ENCODE measurements around the gene ZDHHC5. TPM values are rescaled to one million over a fixed set of nuclear protein-coding genes. Genes with fewer than 3 reads are reported as not detected.

The ZDHHC5 gene
- total RNA-seq, 1 donor from 2014 or later, result 89.8 TPM

GRCh38 chr11:57624864-57625263, 43.0 kb upstream of the ZDHHC5 start:
- H3K36me3 ChIP-seq (ENCODE audit: insufficient read depth, low read length), result no peaks in the 10 kb centered on the region
- no peaks in the 10 kb centered on the region for H3K79me2 ChIP-seq (ENCODE audit: insufficient read depth, low read length)
- peaks cover 3% of the 10 kb centered on the region for H3K9me3 Mint-ChIP-seq (ENCODE audit: unreplicated experiment)

GRCh38 chr11:57626895-57627294, 41.0 kb upstream of the ZDHHC5 start:
- Histone ChIP-seq H3K4me2 (ENCODE audit: low read length) (no peak overlapping the region), H3K4me3 (ENCODE audit: insufficient read depth, low read depth, low read length) (no peak overlapping the region), H4K20me1 (ENCODE audit: insufficient read depth, low read length) (no peaks in the 10 kb centered on the region), H3K36me3 (ENCODE audit: insufficient read depth, low read length) (no peaks in the 10 kb centered on the region), H2AFZ (ENCODE audit: low read depth, low read length) (no peak overlapping the region), H3K9ac (ENCODE audit: low read length) (no peak overlapping the region), H3K79me2 (ENCODE audit: insufficient read depth, low read length) (no peaks in the 10 kb centered on the region), H3K27me3 (ENCODE audit: insufficient read depth, low read length) (peaks cover 2% of the 10 kb centered on the region), H3K4me1 (ENCODE audit: insufficient read depth, low read length) (no peaks in the 10 kb centered on the region), H3K9me3 (ENCODE audit: insufficient read depth, low read depth, low read length) (no peaks in the 10 kb centered on the region), H3K27ac (ENCODE audit: low read depth, low read length) (no peak overlapping the region)
- no peak overlapping the region for H3K27ac Mint-ChIP-seq (ENCODE audit: unreplicated experiment)
- peaks cover 6% of the 10 kb centered on the region for H3K27me3 Mint-ChIP-seq (ENCODE audit: low read depth, unreplicated experiment)
- DNase-seq (ENCODE audit: low read depth) (no peak), FAIRE-seq (no peak)
- no peak overlapping the region for H3K4me3 Mint-ChIP-seq (ENCODE audit: unreplicated experiment)
- peaks cover 1% of the 10 kb centered on the region for H3K4me1 Mint-ChIP-seq (ENCODE audit: low read depth, unreplicated experiment)
- TF ChIP-seq, protein P1, sequence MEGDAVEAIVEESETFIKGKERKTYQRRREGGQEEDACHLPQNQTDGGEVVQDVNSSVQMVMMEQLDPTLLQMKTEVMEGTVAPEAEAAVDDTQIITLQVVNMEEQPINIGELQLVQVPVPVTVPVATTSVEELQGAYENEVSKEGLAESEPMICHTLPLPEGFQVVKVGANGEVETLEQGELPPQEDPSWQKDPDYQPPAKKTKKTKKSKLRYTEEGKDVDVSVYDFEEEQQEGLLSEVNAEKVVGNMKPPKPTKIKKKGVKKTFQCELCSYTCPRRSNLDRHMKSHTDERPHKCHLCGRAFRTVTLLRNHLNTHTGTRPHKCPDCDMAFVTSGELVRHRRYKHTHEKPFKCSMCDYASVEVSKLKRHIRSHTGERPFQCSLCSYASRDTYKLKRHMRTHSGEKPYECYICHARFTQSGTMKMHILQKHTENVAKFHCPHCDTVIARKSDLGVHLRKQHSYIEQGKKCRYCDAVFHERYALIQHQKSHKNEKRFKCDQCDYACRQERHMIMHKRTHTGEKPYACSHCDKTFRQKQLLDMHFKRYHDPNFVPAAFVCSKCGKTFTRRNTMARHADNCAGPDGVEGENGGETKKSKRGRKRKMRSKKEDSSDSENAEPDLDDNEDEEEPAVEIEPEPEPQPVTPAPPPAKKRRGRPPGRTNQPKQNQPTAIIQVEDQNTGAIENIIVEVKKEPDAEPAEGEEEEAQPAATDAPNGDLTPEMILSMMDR (IDR thresholded peaks at IDR 0.05; ENCODE audit: insufficient read depth, low read depth, low read length), result no peak
- no peak for TF ChIP-seq EZH2 (IDR thresholded peaks at IDR 0.05; ENCODE audit: insufficient read depth, low read length)
- peaks cover 4% of the 10 kb centered on the region for H3K36me3 Mint-ChIP-seq (ENCODE audit: low read depth, unreplicated experiment)
- H3K9me3 Mint-ChIP-seq (ENCODE audit: unreplicated experiment), result peaks cover 6% of the 10 kb centered on the region

More at GRCh38 chr11:57624864-57625263, 43.0 kb upstream of the ZDHHC5 start:
- H3K4me1 Mint-ChIP-seq (ENCODE audit: low read depth, unreplicated experiment), result peaks cover 1% of the 10 kb centered on the region
- Histone ChIP-seq H3K4me1 (ENCODE audit: insufficient read depth, low read length) (no peaks in the 10 kb centered on the region), H3K27ac (ENCODE audit: low read depth, low read length) (no peak overlapping the region), H3K9ac (ENCODE audit: low read length) (no peak overlapping the region), H3K27me3 (ENCODE audit: insufficient read depth, low read length) (peaks cover 2% of the 10 kb centered on the region), H3K9me3 (ENCODE audit: insufficient read depth, low read depth, low read length) (peaks cover 1% of the 10 kb centered on the region), H2AFZ (ENCODE audit: low read depth, low read length) (no peak overlapping the region), H3K4me2 (ENCODE audit: low read length) (no peak overlapping the region), H4K20me1 (ENCODE audit: insufficient read depth, low read length) (no peaks in the 10 kb centered on the region), H3K4me3 (ENCODE audit: insufficient read depth, low read depth, low read length) (no peak overlapping the region)
- no peak for DNase-seq (ENCODE audit: low read depth)
- no peaks in the 10 kb centered on the region for H3K27me3 Mint-ChIP-seq (ENCODE audit: low read depth, unreplicated experiment)
- no peak for TF ChIP-seq EZH2 (IDR thresholded peaks at IDR 0.05; ENCODE audit: insufficient read depth, low read length)
- TF ChIP-seq, protein P1 (IDR thresholded peaks at IDR 0.05; ENCODE audit: insufficient read depth, low read depth, low read length), result no peak
- no peak overlapping the region for H3K4me3 Mint-ChIP-seq (ENCODE audit: unreplicated experiment)
- H3K27ac Mint-ChIP-seq (ENCODE audit: unreplicated experiment), result no peak overlapping the region
- peaks cover 4% of the 10 kb centered on the region for H3K36me3 Mint-ChIP-seq (ENCODE audit: low read depth, unreplicated experiment)
- FAIRE-seq, result no peak

GRCh38 chr11:57630171-57630570, 37.7 kb upstream of the ZDHHC5 start:
- Mint-ChIP-seq H3K27me3 (ENCODE audit: low read depth, unreplicated experiment) (peaks cover 16% of the 10 kb centered on the region), H3K4me1 (ENCODE audit: low read depth, unreplicated experiment) (peaks cover 1% of the 10 kb centered on the region), H3K4me3 (ENCODE audit: unreplicated experiment) (no peak overlapping the region), H3K9me3 (ENCODE audit: unreplicated experiment) (peaks cover 3% of the 10 kb centered on the region), H3K27ac (ENCODE audit: unreplicated experiment) (no peak overlapping the region), H3K36me3 (ENCODE audit: low read depth, unreplicated experiment) (no peaks in the 10 kb centered on the region)
- no peak overlapping the region for H3K4me3 ChIP-seq (ENCODE audit: insufficient read depth, low read depth, low read length)
- no peaks in the 10 kb centered on the region for H3K4me1 ChIP-seq (ENCODE audit: insufficient read depth, low read length)
- H3K79me2 ChIP-seq (ENCODE audit: insufficient read depth, low read length), result no peaks in the 10 kb centered on the region
- TF ChIP-seq, protein P1 (IDR thresholded peaks at IDR 0.05; ENCODE audit: insufficient read depth, low read depth, low read length), result no peak
- TF ChIP-seq EZH2 (IDR thresholded peaks at IDR 0.05; ENCODE audit: insufficient read depth, low read length), result no peak
- DNase-seq (ENCODE audit: low read depth) (no peak), FAIRE-seq (no peak)
- H3K27ac ChIP-seq (ENCODE audit: low read depth, low read length), result no peak overlapping the region
- no peak overlapping the region for H3K9ac ChIP-seq (ENCODE audit: low read length)
- H4K20me1 ChIP-seq (ENCODE audit: insufficient read depth, low read length), result no peaks in the 10 kb centered on the region
- no peak overlapping the region for H2AFZ ChIP-seq (ENCODE audit: low read depth, low read length)
- H3K9me3 ChIP-seq (ENCODE audit: insufficient read depth, low read depth, low read length), result no peaks in the 10 kb centered on the region
- peaks cover 16% of the 10 kb centered on the region for H3K27me3 ChIP-seq (ENCODE audit: insufficient read depth, low read length)
- H3K36me3 ChIP-seq (ENCODE audit: insufficient read depth, low read length), result no peaks in the 10 kb centered on the region
- H3K4me2 ChIP-seq (ENCODE audit: low read length), result no peak overlapping the region

Data from astrocyte (in vitro differentiated cells and primary cell).